ENCODE data around the gene CYLD.

CYLD gene

DNA sequence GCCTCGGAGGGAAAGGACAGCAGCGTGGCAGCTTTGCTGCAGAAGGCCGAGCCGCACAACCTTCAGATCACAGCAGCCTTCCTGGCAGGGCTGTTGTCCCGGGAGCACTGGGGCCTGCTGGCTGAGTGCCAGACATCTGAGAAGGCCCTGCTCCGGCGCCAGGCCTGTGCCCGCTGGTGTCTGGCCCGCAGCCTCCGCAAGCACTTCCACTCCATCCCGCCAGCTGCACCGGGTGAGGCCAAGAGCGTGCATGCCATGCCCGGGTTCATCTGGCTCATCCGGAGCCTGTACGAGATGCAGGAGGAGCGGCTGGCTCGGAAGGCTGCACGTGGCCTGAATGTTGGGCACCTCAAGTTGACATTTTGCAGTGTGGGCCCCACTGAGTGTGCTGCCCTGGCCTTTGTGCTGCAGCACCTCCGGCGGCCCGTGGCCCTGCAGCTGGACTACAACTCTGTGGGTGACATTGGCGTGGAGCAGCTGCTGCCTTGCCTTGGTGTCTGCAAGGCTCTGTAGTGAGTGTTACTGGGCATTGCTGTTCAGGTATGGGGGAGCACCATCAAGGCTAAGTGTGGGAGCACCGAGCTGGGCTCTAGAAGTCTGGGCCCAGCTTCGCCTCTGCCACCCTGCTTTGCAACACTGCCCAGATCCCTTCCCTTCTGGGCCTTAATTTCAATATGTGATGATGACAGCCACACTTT is 29.9 kb upstream of the CYLD start:
- DNase-seq = no peak

DNA sequence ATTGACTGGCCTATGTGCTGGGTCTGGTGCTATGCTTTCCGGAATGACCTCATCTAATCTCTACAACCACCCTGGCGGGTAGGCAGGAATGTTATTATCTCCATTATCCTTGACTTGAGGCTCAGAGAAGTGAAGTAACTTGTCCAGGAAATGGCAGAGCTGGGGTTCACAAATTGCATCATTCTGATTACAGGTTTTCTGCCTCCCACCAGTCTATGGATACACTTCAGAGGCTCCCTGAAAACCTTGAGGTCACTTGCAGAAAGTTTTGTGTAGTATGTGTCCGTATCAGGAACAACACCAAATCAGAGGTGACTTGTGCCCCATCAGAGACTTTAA is 29.4 kb upstream of the CYLD start:
- no peak for DNase-seq

DNA sequence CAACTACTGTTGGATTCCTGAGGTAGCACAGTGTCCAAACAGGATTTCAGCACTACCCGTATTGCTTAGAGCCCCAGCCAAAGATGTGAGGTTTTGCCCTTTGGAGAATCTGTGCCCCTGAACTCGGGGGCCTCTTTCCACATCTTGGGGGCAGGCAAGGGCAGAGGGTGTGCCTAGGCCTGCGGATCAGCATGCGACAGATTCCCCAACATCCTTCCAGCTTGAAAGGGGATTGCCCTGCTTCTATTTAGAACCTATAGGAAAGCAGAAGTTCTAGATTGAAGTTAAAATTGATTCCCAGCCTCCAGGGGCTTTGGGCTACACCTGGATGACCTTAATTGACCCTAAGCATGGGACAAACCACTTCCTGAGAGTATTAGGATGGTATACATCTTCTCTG is 28.9 kb upstream of the CYLD start:
- no peak for DNase-seq

GRCh38 chr16:50717091-50717490 is 24.8 kb upstream of the CYLD start:
- DNase-seq = no peak

DNA sequence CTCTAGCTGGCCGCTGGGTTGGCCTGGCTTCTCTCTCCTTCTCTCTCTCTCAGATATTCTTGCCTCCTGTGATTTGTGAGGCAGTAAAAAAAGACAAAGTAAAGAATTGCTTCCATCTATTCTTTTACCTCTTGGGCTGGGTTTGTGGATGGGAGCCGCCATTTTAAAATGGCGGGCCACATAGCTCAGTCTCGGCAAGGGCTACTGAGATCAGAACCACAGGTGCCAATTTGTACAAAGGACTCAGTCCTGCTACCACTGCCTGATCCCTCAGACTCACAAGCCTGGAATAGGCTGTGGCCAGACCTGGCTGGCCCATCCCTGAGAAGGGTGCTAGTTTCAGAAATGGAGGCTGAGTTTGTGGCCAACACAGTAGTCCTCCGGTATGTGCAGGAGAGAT is 24.4 kb upstream of the CYLD start:
- DNase-seq = no peak

DNA sequence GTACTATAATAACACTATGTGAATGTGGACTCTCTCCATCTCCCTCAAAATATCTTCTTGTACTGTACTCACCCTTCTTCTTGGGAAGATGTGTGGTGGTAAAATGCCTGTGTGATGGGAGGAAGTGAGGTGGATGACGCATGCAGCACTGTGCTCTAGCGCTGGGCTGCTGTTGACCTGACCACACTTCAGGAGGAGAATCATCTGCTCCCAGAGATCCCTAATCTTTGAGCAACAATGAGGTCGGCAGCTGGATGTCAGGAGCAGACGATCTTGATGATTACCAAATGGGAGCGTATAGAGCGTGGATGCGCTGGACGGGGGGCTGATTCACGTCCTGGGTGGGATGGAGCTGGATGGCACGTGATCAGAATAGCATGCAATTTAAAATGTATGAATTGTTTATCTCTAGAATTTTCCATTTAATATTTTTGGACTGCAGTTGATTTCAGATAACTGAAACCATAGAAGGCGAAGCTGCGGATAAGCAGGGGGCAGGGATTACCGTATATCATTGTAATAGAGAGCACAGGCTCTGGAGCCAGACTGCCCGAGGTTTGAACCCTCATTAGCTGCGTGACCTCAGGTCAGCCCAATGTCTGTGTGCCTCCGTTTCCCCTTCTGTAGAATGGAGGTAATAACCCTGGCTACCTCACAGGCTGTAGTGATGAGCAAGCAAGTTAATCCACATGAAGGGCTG is 23.7 kb upstream of the CYLD start:
- DNase-seq = no peak

- no peak for DNase-seq
Measured at GRCh38 chr16:50718761-50719400, 23.0 kb upstream of the CYLD start.

DNA sequence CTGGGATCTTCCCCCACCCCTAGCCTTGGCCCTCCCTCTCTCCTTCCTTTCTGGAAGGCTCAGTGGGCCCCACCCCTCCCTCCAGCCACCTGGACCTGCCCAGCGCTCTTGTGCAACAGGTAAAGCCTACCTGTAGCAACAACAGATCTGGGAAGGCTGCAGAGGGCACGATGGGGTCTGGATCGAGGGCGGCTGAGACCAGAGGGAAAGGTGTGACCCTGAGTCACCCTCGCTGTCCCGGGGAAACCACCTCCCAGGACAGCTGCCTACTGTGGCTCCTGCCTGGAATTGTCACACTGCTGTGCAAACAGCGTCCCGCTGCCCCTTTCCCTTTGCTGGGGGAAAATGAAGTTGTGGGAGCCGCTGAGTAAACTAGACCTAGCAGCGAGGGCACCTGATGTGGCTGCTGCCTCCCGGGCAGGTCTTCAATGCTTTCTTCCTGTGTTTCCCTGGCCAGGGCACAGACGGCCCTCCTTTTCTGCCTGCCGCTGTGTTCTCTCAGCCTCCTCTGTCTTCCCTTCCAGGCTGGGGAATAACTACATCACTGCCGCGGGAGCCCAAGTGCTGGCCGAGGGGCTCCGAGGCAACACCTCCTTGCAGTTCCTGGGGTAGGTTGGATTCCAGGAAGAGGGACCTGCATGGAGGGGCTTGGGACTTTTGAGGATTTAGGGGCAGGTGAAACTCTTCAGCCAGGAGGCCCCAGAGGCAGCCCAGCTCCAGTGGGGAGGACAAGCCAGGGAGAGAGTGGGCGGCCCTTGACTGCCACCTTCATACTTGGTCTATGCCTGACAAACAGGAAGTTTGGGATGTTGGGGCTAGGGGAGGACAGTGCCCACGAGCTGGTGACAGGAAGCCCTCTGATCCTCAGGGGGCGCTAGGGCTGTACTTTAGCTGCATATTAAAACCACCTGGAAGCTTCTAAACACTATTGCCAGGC is 22.2 kb upstream of the CYLD start:
- DNase-seq = no peak

GRCh38 chr16:50721549-50722404 is 20.1 kb upstream of the CYLD start:
- no peak for DNase-seq

DNA sequence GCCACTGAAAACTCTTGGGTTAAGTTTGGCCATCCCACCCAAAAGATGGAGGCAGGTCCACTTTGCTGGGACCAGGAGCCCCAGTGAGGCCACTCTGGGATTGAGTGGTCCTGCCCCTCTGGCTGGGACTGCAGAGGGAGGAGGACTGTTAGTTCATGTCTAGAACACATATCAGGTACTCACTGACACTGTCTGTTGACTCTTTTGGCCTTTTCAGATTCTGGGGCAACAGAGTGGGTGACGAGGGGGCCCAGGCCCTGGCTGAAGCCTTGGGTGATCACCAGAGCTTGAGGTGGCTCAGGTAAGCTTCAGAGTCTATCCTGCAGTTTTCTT is 19.5 kb upstream of the CYLD start:
- no peak for DNase-seq

- no peak for DNase-seq
Measured at GRCh38 chr16:50722960-50723359, 18.9 kb upstream of the CYLD start.

- no peak for DNase-seq
Measured at GRCh38 chr16:50724306-50724705, 17.6 kb upstream of the CYLD start.

GRCh38 chr16:50731130-50731988 is 10.5 kb upstream of the CYLD start:
- DNase-seq = no peak

DNA sequence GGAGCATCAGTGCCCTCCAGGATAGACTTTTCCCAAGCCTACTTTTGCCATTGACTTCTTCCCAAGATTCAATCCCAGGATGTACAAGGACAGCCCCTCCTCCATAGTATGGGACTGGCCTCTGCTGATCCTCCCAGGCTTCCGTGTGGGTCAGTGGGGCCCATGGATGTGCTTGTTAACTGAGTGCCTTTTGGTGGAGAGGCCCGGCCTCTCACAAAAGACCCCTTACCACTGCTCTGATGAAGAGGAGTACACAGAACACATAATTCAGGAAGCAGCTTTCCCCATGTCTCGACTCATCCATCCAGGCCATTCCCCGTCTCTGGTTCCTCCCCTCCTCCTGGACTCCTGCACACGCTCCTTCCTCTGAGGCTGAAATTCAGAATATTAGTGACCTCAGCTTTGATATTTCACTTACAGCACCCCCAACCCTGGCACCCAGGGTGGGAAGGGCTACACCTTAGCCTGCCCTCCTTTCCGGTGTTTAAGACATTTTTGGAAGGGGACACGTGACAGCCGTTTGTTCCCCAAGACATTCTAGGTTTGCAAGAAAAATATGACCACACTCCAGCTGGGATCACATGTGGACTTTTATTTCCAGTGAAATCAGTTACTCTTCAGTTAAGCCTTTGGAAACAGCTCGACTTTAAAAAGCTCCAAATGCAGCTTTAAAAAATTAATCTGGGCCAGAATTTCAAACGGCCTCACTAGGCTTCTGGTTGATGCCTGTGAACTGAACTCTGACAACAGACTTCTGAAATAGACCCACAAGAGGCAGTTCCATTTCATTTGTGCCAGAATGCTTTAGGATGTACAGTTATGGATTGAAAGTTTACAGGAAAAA is 9.7 kb upstream of the CYLD start:
- DNase-seq = no peak

DNA sequence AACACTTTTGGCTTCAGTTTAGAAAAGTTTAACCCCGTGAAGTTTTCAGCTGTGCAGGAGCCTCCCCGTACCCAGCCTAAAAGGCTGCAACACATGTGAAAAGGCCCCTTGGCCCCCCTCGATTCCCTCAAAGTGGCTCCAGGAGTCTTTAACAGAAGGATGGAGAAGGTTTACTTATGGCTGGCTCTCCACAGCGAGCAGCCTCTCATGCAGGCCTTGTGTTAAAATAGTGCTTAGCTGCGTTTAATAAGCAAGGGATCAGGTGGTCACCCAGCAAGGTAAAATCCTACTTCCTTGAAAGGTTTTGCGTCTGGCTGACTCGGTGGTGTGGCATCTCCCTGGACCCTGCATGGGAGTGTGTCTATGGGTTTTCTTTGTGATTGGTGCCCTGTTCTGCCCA is 8.4 kb upstream of the CYLD start:
- no peak for DNase-seq

DNA sequence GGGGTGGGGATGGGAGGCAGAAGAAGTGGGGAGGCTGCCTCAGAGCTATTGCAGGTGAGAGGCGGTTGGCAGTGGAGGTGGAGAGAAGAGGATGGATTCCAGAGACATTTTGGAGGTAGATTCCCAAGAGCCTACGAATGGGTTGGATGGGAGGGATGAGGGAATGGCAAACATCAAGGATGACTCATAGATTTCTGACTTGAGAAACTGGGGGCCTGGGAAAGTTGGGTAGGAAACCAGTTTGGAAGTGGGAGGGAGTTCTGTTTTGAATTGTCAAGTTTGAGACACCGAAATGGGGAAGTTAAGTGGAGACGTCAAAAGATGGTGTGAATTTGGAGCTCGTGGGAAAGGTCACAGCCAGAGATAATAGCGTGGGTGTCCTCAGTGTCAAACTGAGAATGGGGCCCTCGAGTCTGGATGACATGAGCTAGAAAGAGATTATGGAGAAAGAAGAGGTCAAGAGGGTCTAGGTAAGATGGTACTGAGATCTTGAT is 6.2 kb upstream of the CYLD start:
- no peak for DNase-seq

DNA sequence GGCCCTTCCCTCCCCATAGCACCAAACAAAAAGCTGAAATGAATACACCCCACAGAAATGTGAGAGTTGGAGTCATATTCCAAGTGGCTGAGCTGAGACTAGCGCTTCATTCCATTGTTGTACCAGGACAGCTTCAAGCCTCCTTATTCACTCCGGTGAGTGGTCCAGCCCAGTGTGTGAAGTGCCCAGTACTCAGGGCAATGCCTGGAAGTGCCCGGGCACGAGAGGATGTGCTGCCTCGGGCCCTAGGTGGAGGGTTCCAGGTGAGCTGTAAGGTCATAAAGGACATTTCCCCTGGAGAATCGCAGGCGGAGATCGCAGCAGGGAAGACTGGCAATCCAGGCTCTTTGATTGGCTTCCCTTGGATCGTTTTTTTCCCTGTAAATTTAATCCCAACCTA is 5.4 kb upstream of the CYLD start:
- no peak for DNase-seq

- no peak for DNase-seq
Measured at GRCh38 chr16:50737420-50737959, 4.4 kb upstream of the CYLD start.

GRCh38 chr16:50739031-50739430 is 2.9 kb upstream of the CYLD start:
- no peak for DNase-seq

DNA sequence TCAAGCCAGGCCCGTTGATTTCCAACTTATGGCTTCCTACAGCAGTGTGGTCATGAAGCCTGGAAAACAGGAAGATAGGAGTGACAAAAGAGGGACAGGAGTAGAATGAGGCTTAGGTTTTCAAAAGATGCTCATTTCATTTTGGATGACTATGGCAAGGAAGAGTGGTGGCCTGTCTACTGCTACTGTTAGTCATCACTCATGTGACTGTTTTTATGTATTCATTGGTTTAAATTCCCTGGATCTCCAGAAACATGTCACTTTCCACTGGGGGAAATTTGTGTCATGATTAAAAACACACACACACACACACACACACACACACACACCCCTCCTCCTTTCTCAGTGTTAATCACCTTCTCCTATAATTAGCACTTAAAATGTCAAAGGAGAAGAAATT is 1.1 kb upstream of the CYLD start:
- DNase-seq = no peak

Data from stimulated activated CD4-positive, alpha-beta T cell treated with anti-CD3 and anti-CD28 coated beads, Interleukin-4, amount 100 ng/mL, for 1 hour (primary cell).